DOHH2 (cell line): ENCODE data around the gene DHCR24.

Experiments
- EZH2phosphoT487 ChIP-seq: fragments of 200-600 bp; sonication (generic); IDR thresholded peaks from 2 replicates; pipeline ENCODE4 v1.6.1; 2017; ENCODE audit warnings: borderline replicate concordance, mild to moderate bottlenecking, antibody characterized with exemption, low read length, moderate library complexity, mixed read lengths
- TF ChIP-seq, protein P1 (sequence below): fragments of 200-600 bp; sonication (generic); IDR thresholded peaks from one replicate; pipeline ENCODE4 v1.5.1; 2014; ENCODE audit warnings: antibody characterized with exemption, mild to moderate bottlenecking, low read depth, low read length; ENCODE audit not compliant: poor library complexity, severe bottlenecking

DNA sequence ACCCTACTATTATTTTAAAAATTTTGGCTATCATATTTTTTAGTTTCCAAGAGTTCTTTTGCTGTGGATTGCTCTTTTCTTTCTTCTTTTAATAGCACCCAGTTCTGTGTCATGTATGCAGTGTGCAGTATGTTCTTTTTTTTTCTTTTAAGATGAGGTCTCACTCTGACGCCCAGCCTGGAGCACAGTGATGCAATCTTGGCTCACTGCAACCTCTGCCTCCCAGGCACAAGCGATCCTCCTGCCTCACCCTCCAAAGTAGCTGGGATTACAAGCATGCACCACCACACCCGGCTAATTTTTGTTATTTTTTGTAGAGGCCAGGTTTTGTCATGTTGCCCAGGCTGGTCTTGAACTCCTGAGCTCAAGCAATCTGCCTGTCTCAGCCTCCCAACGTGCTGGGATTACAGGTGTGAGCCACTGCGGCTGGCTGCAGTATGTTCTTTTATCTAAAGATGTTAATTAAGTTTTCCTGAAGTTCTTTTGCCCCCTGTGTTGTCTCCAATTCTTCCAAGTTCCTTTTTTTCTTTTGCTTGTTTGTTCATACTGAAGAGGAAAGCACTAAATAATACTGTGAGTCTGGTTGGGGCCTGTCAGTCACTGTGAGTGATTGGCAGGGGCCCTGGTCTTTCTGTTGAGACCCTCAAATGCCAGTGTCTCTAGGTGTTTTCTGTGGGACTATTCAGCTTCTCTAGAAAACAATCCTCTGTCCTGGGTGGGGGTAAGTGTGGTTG is 68.4 kb downstream of the DHCR24 start:
- TF ChIP-seq, protein P1, sequence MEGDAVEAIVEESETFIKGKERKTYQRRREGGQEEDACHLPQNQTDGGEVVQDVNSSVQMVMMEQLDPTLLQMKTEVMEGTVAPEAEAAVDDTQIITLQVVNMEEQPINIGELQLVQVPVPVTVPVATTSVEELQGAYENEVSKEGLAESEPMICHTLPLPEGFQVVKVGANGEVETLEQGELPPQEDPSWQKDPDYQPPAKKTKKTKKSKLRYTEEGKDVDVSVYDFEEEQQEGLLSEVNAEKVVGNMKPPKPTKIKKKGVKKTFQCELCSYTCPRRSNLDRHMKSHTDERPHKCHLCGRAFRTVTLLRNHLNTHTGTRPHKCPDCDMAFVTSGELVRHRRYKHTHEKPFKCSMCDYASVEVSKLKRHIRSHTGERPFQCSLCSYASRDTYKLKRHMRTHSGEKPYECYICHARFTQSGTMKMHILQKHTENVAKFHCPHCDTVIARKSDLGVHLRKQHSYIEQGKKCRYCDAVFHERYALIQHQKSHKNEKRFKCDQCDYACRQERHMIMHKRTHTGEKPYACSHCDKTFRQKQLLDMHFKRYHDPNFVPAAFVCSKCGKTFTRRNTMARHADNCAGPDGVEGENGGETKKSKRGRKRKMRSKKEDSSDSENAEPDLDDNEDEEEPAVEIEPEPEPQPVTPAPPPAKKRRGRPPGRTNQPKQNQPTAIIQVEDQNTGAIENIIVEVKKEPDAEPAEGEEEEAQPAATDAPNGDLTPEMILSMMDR, result no peak
- TF ChIP-seq EZH2phosphoT487, result no peak
